Activated gamma-delta T cell treated with anti-CD3 and anti-CD28 coated beads, Interleukin-2, amount 50 U/mL, for 16 hours (primary cell): ENCODE data around the gene CEP97.
A peak's percentile ranks its signal among the peaks of the same experiment; 100 is the strongest.
"Not testable (repeated sequence)": the region's sequence is repeated elsewhere in the genome, so short reads cannot be mapped to it uniquely, and the experiment has no call there.

Source experiments
- DNase-seq: peaks from one replicate; pipeline ENCODE4 v3.0.0-alpha.2; 2020; ENCODE audit warnings: low read depth

Gene CEP97

GRCh38 chr3:101762041-101762646, 37.7 kb downstream of the CEP97 start:
- no peak for DNase-seq

GRCh38 chr3:101777745-101778281, 53.4 kb downstream of the CEP97 start:
- DNase-seq = not testable (repeated sequence)

- DNase-seq = no peak
These were observed 54.1 kb downstream of the CEP97 start for GRCh38 chr3:101778385-101779046.

GRCh38 chr3:101779047-101779821, 54.8 kb downstream of the CEP97 start, which contains the start of gene NXPE3:
Gene NXPE3 (plus strand): TSS chr3:101779211. CDS start chr3:101785597, 6,386 bp downstream.
- DNase-seq = peak; percentile 92

GRCh38 chr3:101779822-101780381, 55.5 kb downstream of the CEP97 start:
- no peak for DNase-seq

- no peak for DNase-seq
These were observed 56.2 kb downstream of the CEP97 start for GRCh38 chr3:101780661-101781060.

GRCh38 chr3:101781166-101781565, 56.8 kb downstream of the CEP97 start:
- no peak for DNase-seq

- no peak for DNase-seq
These were observed 60.6 kb downstream of the CEP97 start for GRCh38 chr3:101784855-101785613.

- DNase-seq = no peak
These were observed 67.4 kb downstream of the CEP97 start for GRCh38 chr3:101791778-101792177.

- no peak for DNase-seq
These were observed 71.8 kb downstream of the CEP97 start for GRCh38 chr3:101796077-101796680.

GRCh38 chr3:101801174-101801573, 76.8 kb downstream of the CEP97 start:
- no peak for DNase-seq

- DNase-seq = no peak
These were observed 77.8 kb downstream of the CEP97 start for GRCh38 chr3:101802179-101802578.

- DNase-seq = peak; percentile 40
These were observed 78.9 kb downstream of the CEP97 start for GRCh38 chr3:101803173-101803782.

GRCh38 chr3:101803939-101804338, 79.5 kb downstream of the CEP97 start:
- no peak for DNase-seq

- no peak for DNase-seq
These were observed 82.1 kb downstream of the CEP97 start for GRCh38 chr3:101806491-101806890.

- no peak for DNase-seq
These were observed 83.5 kb downstream of the CEP97 start for GRCh38 chr3:101807888-101808287.

- no peak for DNase-seq
These were observed 85.0 kb downstream of the CEP97 start for GRCh38 chr3:101809178-101810021.

- no peak for DNase-seq
These were observed 85.6 kb downstream of the CEP97 start for GRCh38 chr3:101810022-101810418.

GRCh38 chr3:101811875-101812274, 87.5 kb downstream of the CEP97 start:
- no peak for DNase-seq

GRCh38 chr3:101812895-101813294, 88.5 kb downstream of the CEP97 start:
- DNase-seq = no peak
